HuH-7.5 (cell line): ENCODE data around the gene FOXO6.

Experiments
- DNase-seq: peaks from one replicate; pipeline ENCODE4 v3.0.0; 2011; ENCODE audit warnings: low spot score

Gene FOXO6

DNA sequence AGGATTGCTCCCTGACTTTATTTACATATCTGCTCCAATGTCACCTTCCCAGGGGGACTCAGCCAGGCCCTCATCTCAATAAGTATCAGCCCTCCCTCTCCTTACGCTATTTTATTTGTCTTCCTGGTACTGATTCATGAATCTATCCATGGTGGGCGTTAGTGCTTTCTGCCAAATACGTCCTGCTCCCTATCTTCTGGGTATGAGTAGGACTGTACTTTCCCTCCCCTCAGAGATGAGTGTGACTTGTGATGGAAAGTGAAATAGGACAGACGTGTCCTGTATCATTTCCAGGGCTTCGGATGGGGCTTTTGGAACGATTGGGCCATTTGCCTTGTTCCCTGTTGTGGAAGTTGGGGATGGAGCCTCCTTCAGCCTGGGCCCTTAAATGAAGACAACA, 47.5 kb downstream of the FOXO6 start:
- no peak for DNase-seq

DNA sequence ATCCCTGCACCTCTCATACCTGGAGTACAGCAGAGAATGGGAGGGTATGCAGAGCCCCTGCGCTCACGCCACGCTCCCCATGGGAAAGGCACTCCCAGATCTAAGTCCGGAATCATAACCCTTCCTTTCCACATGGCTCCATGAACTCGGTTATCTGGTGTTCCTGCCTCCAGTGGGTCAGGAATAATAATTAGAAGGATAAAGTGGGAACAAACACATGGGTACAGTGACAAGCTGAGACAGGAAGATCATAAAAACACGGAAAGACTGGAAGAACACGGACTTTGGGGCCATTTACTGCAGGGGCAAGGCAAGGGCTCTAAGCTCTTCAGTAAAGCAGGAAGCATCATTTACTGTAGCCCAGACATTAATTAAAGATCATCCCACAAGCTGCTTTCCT, 48.6 kb downstream of the FOXO6 start:
- no peak for DNase-seq

DNA sequence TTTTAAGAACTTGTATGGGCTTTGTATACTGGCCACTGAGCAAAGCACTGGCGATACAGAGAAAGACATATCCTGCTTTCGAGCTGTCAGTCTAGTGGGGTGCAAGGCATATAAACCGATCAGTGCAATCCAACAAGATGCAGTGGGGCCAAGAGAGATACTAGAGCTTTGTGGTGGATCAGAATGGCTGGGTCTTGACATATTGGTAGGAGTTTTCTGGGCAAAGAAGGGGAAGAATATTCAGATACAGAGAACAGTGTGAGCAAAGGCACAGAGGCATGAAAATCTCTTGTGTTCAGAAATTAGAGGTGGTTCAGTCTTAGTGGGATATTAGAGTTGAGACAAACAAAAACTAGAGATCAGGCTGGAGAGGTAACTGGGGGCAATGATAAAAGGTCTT, 49.2 kb downstream of the FOXO6 start:
- no peak for DNase-seq

DNA sequence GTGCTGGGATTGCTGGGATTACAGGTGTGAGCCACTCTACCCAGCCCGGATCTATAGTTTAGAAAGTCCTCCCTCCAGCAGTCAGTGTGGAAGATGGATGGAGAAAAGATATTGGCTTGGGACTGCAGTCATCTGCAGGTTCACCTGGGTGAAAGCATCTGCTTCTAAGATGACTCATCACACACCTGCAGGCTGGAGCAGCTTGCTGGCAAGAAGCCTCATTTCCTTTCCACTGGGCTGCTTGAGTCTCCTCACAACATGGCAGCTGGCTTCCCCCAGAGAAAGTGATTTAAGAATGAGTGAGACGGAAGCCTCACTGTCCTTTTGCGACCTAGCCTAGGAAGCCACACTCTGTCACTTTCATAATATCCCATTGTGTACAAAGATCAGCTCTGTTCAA, 50.0 kb downstream of the FOXO6 start:
- DNase-seq, result no peak

DNA sequence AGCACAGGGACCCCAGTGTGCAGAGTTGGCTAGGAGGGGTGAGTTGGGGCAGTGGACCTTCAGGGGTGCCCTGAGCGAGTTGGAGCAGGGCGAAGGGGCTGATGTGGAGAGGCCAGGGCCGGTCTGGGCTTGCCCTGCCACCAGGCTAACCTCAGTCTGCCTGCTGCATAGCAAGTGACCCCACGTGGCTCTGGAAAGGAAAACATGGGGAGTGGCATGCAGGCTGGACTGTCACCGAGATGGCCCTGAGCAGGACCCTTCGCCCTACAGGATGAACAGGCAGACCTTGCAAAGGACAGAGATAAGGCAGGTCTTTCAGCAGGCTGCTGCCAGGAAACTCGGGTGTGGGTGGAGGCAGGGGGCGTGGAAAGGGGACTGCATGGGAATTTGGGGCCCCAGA, 51.5 kb downstream of the FOXO6 start:
- DNase-seq, result no peak

DNA sequence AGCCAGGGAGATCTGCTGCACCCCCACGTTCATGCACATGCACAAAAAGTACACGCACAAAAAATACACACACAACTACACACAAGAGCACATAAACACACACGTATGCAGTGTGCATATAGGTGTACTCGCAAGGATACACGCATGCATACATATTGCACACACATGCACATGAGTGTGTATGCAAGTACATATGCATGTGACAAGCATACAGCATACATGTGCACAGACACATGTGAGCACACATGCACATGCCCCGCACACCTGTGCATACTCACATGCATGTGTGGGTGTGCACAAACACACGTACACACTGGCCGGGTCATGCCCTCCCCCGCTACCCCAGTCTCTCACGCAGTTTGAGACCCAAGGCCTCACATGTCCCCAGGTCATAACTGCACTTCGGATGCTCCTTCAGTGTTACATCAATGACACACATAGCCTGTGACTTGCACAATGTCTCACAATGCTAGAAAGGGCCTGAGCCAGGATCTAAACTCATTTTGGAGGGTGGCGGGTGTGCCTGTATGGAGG, 52.6 kb downstream of the FOXO6 start:
- no peak for DNase-seq

DNA sequence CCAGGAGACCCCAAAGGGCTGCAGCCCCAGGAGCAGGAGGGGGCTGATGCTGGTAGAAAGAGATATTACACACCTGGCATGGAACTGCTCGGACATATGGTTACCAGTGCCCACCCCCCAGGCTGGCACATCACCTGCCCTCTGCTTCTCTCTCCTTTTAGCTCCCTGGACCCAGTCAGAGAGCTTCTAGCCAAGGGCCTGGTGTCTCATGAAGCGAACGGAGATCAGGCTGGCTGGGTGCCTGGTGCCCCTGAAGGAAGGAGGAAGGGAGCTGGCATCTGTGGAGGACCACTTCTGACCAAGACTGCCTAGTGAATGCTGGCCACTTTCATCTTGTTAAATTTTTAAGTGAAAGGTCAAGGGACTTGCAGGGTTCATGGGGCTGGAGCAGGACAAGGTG, 53.1 kb downstream of the FOXO6 start:
- DNase-seq, result no peak

DNA sequence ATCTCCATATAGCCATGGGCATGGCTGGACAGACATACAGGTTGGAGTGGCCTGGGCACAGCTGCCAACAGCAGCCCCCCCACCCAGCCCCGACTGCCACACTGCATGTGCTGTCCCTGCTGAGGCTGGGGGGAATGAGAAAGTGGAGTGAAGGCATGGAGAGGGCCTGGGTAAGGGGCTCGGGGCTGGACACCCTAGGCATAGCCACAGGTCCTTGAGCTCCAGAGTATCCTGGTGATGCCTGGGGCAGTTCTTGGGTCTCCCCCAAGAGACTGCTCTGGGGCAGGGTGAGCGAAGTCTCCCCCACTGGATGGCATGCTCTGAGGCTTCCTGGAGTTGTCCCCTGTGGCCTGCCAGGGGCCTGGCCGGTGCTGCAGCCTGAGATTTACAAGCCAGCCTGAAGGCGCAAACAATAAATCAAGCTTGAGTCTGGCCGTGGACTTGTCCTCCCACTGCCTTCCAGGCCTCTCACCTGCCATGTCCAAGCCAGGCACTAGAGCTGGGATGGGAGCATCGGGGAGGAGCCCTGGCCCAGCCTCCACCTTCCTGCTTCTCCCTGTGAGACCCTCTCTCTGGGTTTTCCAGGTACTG, 53.6 kb downstream of the FOXO6 start:
- no peak for DNase-seq

DNA sequence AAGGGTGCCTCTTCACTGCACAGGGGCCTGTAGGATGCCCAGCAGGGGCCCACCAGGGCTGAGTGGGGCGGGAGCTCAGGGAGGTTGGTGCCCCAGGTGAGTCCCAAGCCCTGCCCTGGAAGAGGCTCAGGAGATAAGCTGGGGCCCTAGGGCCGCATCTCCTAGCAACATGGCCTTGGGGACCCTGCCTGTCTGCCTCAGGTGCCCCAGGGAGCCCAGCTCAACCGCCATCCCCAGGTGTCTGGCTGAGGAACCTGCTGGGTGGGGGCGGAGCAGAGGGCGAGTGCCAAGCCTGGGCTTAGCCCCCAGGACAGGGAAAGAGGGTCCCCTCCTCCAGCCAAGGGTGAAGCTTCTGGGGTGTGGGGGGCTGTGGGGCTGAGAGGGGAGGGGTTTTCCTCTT, 54.8 kb downstream of the FOXO6 start:
- DNase-seq, result no peak

DNA sequence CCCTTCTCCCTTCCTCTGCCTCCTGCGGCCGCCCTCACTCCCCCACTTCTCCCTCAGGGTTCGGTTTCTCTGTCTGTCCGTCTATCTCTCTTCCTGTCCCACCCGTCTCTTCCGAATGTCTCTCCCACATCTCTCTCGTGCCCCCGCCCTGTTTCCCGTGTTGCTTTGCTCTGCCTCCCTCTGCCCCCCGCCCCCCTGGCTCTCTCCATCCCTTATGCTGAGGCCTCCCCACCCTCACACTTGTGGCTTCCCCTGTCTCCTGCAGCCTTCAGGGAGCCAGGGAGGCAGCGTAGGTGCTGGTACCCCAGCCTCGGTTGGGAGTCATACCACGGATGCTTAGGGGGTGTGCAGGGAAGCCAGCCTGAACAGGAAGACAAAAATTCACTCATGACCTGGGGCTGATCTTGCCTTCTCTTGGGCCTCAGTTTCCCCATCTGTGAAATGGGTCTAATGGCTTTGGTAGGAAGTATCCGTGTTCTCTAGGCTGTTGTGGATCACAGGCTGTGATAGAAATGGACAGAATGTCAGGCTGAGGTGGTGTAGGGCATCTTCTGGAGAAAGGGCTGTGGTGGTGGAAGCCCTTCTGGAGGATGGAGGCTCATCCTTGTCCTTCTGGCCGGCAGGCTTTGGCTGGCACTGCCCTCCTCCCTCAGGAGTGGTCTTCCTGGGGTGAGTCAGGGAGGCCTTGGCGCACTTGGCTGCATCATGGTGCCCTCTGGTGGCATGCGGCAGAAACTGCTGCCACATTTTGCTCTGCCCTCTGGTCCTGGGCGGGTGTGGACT, 55.5 kb downstream of the FOXO6 start:
- DNase-seq, result peak; percentile 86

DNA sequence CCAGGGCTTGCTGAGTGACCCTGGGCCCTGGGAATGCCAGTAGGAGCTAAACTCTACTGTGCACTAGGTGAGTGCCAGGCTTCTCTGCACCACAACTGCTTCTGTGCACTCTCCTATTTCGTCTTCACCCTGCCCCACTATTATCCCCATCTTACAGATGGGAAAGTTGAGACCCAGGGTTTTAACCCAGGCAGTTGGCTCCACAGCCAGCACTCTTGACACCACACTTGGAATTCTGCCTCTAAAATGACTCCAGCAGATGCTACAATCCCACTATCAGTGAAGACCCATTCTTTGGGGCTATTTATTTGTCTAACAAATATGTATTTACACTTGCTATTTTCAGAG, 56.1 kb downstream of the FOXO6 start:
- DNase-seq, result no peak

DNA sequence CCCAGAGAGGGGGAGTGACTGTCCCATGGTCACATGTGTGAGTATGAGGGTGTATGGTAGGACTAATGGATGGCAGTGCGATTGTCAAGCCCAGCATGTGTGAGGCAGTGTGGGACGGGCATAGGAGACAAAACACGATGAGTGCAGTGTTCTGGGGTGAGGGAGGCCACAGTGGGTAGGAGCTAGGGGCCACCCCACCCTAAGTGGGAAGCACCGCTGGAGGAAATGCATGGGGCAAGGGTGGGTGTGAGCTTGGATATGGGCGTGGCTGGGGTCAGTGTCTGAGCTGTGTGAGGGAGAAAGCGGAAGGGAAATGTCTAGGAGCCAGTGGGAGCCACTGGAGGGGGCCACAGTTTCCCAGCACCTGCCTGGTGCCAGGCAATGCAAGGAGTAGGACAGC, 56.5 kb downstream of the FOXO6 start:
- DNase-seq, result no peak

DNA sequence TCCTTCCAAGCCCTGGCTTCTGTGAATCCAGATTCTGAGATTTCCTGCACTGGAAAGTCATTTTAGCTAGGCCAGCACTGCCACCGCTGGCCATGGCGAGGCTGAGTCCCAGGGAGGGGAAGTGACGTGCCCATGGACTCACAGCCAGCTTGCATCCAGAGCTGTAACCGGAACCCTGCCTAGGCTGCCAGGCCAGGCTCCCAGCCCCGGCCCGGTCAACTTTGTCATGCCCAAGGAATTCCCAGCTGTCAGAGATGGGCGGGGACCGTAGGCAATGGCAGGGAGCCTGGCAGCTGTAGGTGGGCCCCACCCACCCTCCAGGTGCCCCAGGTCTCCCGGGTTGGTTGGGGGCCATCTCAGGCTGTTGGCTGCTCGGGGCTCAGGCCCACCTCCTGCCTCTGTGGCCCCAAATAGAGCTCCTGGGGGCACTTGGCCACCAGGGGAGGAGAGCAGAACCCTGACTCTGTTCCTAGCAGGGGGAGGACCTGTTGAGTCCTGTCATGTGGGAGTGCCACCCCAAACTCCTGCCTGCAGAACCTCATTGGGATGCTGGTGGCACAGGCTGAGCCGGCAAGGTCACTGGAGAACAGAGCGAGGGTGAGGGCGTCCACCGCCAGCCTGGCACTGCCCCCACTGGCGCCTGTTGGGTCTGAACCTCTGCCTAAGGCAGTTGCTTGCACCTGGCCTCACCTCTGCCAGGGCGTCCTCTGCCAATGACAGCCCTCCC, 57.8 kb downstream of the FOXO6 start:
- no peak for DNase-seq

DNA sequence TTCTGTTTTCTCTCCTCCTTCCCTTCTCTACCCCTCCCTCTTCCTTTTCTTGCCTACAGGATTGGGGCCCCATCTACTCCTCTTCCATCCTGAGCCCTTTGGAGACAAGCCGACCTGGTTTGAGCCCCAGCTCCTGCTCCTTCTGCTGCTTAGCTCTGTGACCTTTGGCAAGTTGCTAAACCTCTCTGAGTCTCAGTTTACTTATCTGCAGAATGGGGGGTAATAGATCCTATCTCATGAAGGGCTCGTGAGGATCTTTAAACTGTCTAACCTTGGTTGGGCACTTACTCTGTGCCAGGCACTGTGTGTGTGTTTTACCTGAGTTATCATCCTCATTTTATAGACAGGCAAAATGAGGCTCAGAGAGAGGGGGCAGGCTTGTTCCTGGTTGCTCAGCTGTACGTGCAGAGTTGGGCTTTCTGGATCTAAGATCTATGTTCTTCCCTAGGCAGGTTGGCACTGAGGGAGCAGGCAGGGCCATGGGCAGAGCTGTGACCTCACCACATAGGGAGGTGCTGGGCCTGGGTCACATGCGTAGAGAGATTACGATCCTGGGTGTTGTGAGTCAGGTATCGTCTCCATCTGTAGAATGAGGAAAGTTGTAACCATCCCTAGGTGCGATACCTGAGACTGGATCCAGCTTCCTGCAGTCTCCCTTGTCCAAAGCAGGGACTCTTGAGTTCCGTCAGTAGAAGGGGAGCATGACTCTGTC, 58.5 kb downstream of the FOXO6 start:
- DNase-seq, result no peak

DNA sequence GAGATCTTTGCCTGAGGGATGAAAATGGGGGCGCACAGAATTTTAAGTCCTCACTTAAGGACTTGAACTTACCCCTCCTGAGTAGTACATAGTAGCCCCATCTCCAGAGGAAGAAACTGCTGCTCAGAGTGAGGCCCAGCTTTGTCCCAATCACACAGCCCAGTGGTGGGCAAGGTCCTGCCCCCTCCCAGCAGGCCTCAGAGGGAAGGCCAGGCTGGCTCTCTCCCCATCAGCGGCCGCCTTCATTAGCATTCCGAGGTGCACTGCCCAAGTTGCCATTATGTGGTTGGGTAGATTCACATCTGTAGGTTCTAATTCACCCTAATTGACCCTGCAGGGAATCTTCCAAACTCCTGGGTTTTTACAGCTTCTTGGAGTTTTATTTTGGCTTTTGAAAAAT, 59.1 kb downstream of the FOXO6 start:
- DNase-seq, result no peak

DNA sequence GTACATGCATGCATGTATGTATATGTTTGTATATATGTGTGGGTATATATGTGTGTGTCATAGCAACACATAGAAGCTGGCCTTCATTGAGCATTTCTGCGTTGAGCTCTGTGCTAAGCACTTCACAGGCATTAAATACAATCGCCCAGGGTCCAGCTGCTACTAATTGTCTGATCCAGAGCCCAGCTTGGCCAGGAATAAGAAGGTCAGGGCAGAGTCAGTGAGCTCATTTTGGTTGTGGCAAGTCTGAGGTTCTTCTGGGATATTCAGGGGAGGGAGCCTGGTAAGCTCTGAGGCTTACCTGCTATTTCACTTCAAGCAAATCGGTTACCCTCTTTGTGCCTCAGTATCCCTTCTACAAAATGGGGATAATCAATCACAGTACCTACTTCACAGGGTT, 59.6 kb downstream of the FOXO6 start:
- DNase-seq, result no peak

DNA sequence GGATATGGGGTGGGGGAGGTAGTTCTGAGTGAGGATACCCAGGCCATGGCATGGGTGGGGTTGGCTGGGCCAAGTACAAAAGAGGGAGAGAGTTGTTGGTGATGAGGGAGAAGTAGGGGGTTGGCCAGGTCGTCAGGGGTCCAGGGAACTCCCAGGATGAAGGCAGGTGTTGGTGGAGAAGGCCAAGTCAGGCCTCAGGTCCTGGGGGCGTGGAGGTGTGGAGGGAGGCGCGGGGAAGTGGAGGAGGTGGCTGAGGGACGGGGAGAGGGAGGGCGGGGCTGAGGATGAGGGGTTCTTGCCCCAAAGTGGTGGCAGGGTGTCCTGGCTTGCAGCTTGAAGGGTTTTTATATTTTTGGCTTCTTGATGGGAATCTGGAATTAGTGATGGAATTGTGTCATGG, 61.1 kb downstream of the FOXO6 start:
- no peak for DNase-seq

DNA sequence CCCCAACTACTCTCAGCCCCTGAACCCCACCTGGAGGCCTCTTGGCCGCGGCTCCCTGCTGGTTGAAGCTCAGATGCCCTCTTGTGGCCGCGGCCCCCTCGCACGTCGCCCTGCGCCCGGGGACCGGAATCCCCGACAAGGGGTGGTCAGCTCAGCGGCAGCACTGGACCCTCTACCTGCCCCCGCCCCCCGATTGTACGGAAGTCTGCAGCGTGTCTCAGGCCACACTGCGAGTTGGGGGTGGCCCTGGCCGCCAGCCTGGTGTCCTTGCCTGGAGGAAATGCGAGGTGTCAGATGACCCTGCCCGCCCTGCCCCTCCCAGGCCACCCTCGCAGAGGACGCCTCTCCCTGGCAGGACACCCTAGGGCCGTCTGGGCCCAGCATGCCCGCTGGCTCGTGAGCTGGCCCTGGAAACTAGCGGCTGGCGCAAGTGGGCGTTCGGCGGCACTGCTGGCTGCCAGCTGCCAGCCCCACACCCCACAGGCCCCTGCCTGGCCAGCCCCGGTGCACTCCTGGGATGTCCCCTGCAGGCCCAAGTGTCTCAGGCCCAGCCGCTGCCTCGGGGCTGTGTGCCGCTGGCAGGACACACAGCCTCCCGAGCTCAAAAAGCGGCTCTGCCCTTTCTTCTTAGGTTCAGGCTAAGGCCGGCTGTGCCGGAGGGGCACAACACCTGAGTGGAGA, 62.4 kb downstream of the FOXO6 start:
- DNase-seq, result peak; percentile 36

DNA sequence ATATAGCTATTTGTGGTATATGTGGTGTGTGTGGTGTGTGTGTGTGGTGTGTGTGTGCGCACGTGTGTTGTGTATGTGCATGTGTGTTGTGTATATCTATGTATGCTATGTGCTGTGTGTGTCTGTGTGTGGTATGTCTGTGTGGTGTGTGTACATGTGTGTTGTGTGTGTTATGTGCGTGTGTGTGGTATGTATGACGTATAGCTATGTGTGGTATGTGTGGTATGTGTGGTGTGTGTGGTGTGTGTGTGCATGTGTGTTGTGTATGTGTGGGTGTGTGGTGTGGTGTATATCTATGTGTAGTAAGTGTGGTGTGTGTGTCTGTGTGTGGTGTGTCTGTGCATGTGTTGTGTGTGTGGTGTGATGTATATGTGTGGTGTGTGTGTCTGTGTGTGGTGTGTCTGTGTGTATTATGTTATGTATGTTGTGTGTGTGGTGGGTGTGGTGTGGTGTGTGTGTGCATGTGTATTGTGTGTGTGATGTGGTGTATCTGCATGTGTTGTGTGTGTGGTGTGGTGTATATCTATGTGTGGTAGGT, 63.4 kb downstream of the FOXO6 start:
- DNase-seq, result no peak

DNA sequence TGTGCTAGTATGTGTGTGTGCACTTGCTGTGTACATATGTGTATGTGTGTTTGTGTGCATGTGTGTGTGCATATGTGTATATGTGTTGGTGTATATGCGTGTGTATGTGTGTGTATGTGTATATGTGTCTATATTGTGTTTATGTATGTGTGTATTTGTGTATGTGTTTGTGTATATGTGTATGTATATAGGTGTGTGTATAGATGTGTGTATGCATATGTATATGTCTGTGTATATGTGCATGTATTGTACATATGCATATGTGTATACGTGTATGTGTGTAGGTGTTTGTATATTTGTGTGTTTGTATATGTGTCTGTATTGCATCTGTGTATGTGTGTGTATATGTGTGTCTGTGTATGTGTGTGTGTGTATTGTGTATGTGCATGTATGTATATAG, 64.1 kb downstream of the FOXO6 start:
- no peak for DNase-seq

DNA sequence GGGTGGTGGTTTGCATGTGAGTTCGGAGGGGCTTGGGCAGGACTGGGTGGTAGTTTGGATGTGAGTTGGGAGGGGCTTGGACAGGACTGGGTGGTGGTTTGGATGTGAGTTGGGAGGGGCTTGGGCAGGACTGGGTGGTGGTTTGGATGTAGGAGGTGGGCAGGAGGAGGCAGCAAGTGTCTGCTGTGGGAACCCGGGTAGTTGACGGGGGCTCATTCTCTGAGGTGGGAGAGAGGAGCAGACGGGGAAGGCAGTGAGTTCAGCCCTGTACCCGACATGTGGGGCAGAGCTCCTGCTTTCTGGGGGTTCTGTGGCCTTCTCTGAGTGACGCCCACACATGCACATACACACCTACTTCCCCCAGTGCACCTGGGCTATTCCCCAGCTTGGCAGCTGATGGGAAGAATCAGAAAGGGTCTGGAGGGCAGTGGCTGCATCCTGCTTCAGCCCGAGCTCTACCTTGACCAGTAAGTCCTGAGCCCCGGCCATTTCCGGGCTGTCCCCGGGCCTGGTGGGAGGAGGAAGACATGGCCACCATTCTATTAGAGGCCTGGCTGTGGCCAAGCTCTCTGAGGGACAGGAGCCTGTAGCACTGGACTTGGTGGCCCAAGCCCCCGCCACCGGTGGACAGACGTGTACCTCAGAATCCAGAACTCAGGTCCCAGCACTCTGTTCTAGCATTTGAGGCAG, 65.1 kb downstream of the FOXO6 start:
- DNase-seq, result no peak
